GM12864 (cell line): ENCODE measurements around the gene GLT6D1.

Experiments
- DNase-seq: peaks from one replicate; pipeline ENCODE4 v3.0.0-alpha.2; 2011; ENCODE audit warnings: low read depth
- H3K4me3 ChIP-seq: 2 replicates; pipeline ENCODE4 v1.5.1; 2011; ENCODE audit warnings: mild to moderate bottlenecking, low read depth, low read length, control low read depth
- CTCF ChIP-seq: IDR thresholded peaks from 2 replicates; pipeline ENCODE4 v1.5.1; 2011; ENCODE audit warnings: low read depth, mild to moderate bottlenecking, moderate library complexity, low read length, control low read depth, inconsistent platforms; ENCODE audit errors: missing control alignments

Gene GLT6D1

GRCh38 chr9:135601988-135602387, 37.4 kb downstream of the GLT6D1 start:
- H3K4me3 ChIP-seq: no peak overlapping the region
- TF ChIP-seq CTCF: no peak
- no peak for DNase-seq

GRCh38 chr9:135600296-135600817, 39.0 kb downstream of the GLT6D1 start:
- TF ChIP-seq CTCF: no peak
- DNase-seq: no peak
- H3K4me3 ChIP-seq: no peak overlapping the region

GRCh38 chr9:135596211-135596610, 43.1 kb downstream of the GLT6D1 start:
- DNase-seq: no peak
- TF ChIP-seq CTCF: no peak

GRCh38 chr9:135592625-135593024, 46.7 kb downstream of the GLT6D1 start:
- TF ChIP-seq CTCF: no peak
- DNase-seq: no peak
- no peak overlapping the region for H3K4me3 ChIP-seq

More at GRCh38 chr9:135596211-135596610, 43.1 kb downstream of the GLT6D1 start:
- no peak overlapping the region for H3K4me3 ChIP-seq

- no peak overlapping the region for H3K4me3 ChIP-seq
- TF ChIP-seq CTCF: no peak
- DNase-seq: no peak
Observed at GRCh38 chr9:135592331-135592590, 47.1 kb downstream of the GLT6D1 start.

- no peak for TF ChIP-seq CTCF
- DNase-seq: no peak
Observed at GRCh38 chr9:135591506-135592330, 47.6 kb downstream of the GLT6D1 start.

More at GRCh38 chr9:135591506-135592330, 47.6 kb downstream of the GLT6D1 start:
- no peak overlapping the region for H3K4me3 ChIP-seq
